Liver (tissue), 9 donors: Measurements from ENCODE around the gene UBTF. TPM values are rescaled to one million over a fixed set of nuclear protein-coding genes. Genes with fewer than 3 reads are reported as not detected.

Experiments
- DNase-seq: peaks from one replicate; pipeline ENCODE4 v3.0.0-alpha.2; 2017; ENCODE audit warnings: low spot score
- H3K27ac ChIP-seq, 2 donors: one replicate each; pipeline ENCODE4 v1.7.0; 2013; ENCODE audit warnings: inconsistent platforms in 2 of 2, low read length in 2 of 2, control low read depth in 1 of 2, low read depth in 1 of 2, mild to moderate bottlenecking in 1 of 2
- H3K27me3 ChIP-seq, 4 donors: one replicate each; pipeline versions ENCODE4 v1.6.1 to v1.7.0; 2013; ENCODE audit warnings: low read length in 3 of 4, inconsistent platforms in 1 of 4, mild to moderate bottlenecking in 1 of 4, moderate library complexity in 1 of 4; ENCODE audit not compliant: control insufficient read depth in 4 of 4, insufficient read depth in 4 of 4
- H3K36me3 ChIP-seq, 4 donors: one replicate each; pipeline versions ENCODE4 v1.6.1 to v1.7.0; 2013; ENCODE audit warnings: low read length in 3 of 4, mild to moderate bottlenecking in 3 of 4, low read depth in 1 of 4, moderate library complexity in 1 of 4; ENCODE audit not compliant: control insufficient read depth in 4 of 4, insufficient read depth in 3 of 4
- H3K4me1 ChIP-seq, 4 donors: one replicate each; pipeline versions ENCODE4 v1.6.1 to v1.7.0; 2013; ENCODE audit warnings: low read length in 3 of 4, mild to moderate bottlenecking in 3 of 4, moderate library complexity in 1 of 4; ENCODE audit not compliant: control insufficient read depth in 4 of 4, insufficient read depth in 4 of 4
- H3K4me3 ChIP-seq, 3 donors: one replicate each; pipeline versions ENCODE4 v1.6.1 to v1.7.0; 2013; ENCODE audit warnings: low read length in 3 of 3, control low read depth in 1 of 3, low read depth in 1 of 3, mild to moderate bottlenecking in 1 of 3
- H3K9ac ChIP-seq, 2 donors: one replicate each; pipeline ENCODE4 v1.7.0; 2013; ENCODE audit warnings: low read length in 2 of 2, mild to moderate bottlenecking in 2 of 2, moderate library complexity in 2 of 2, control low read depth in 1 of 2, low read depth in 1 of 2
- H3K9me3 ChIP-seq, 4 donors: one replicate each; pipeline versions ENCODE4 v1.6.1 to v1.7.0; 2013; ENCODE audit warnings: low read length in 3 of 4; ENCODE audit not compliant: control insufficient read depth in 4 of 4
- ATF3 ChIP-seq: IDR thresholded peaks from 2 replicates; pipeline ENCODE4 v1.6.1; 2016; ENCODE audit warnings: antibody characterized with exemption
- CTCF ChIP-seq: fragments of 150-350 bp; IDR thresholded peaks from 2 replicates; pipeline ENCODE4 v1.5.1; 2017; ENCODE audit warnings: improper control_type of control experiment, low read depth, low read length; ENCODE audit not compliant: missing input control
- EGR1 ChIP-seq, 2 donors: IDR thresholded peaks; 2 replicates each; pipeline ENCODE4 v1.6.1; 2016 to 2018; ENCODE audit warnings: antibody characterized with exemption in 2 of 2, low read depth in 2 of 2
- FOXA1 ChIP-seq: IDR thresholded peaks from 2 replicates; pipeline ENCODE4 v1.6.1; 2016; ENCODE audit warnings: antibody characterized with exemption
- FOXA2 ChIP-seq: IDR thresholded peaks from 2 replicates; pipeline ENCODE4 v1.6.1; 2016; ENCODE audit warnings: antibody characterized with exemption
- GABPA ChIP-seq, 2 donors: IDR thresholded peaks in 1 of 2; conservative IDR thresholded peaks in 1 of 2; 2 replicates each; pipeline ENCODE4 v1.6.1; 2016; ENCODE audit warnings: antibody characterized with exemption in 2 of 2, mild to moderate bottlenecking in 1 of 2, moderate library complexity in 1 of 2
- HNF4A ChIP-seq, 2 donors: conservative IDR thresholded peaks; 2 replicates each; pipeline ENCODE4 v1.6.1; 2016; ENCODE audit warnings: antibody characterized with exemption in 2 of 2, mild to moderate bottlenecking in 2 of 2
- HNF4G ChIP-seq: IDR thresholded peaks from 2 replicates; pipeline ENCODE4 v1.6.1; 2016; ENCODE audit warnings: antibody characterized with exemption
- JUND ChIP-seq, 2 donors: IDR thresholded peaks; 2 replicates each; pipeline ENCODE4 v1.6.1; 2016; ENCODE audit warnings: antibody characterized with exemption in 2 of 2
- MAX ChIP-seq: IDR thresholded peaks from 2 replicates; pipeline ENCODE4 v1.6.1; 2016; ENCODE audit warnings: antibody characterized with exemption
- NR2F2 ChIP-seq: IDR thresholded peaks from 2 replicates; pipeline ENCODE4 v1.6.1; 2016; ENCODE audit warnings: antibody characterized with exemption
- RAD21 ChIP-seq, 2 donors: IDR thresholded peaks; 2 replicates each; pipeline ENCODE4 v1.6.1; 2016; ENCODE audit warnings: antibody characterized with exemption in 2 of 2, mild to moderate bottlenecking in 2 of 2
- REST ChIP-seq: IDR thresholded peaks from 2 replicates; pipeline ENCODE4 v1.6.1; 2016; ENCODE audit warnings: antibody characterized with exemption, mild to moderate bottlenecking
- RXRA ChIP-seq, 2 donors: IDR thresholded peaks; 2 replicates each; pipeline ENCODE4 v1.6.1; 2017 to 2018; ENCODE audit warnings: antibody characterized with exemption in 2 of 2, mild to moderate bottlenecking in 1 of 2
- SP1 ChIP-seq: IDR thresholded peaks from 2 replicates; pipeline ENCODE4 v1.6.1; 2018; ENCODE audit warnings: antibody characterized with exemption, mild to moderate bottlenecking
- TAF1 ChIP-seq: conservative IDR thresholded peaks from 2 replicates; pipeline ENCODE4 v1.6.1; 2016; ENCODE audit warnings: antibody characterized with exemption, mild to moderate bottlenecking
- YY1 ChIP-seq: IDR thresholded peaks from 2 replicates; pipeline ENCODE4 v1.6.1; 2016; ENCODE audit warnings: antibody characterized with exemption, mild to moderate bottlenecking
- ZBTB33 ChIP-seq: IDR thresholded peaks from 2 replicates; pipeline ENCODE4 v1.6.1; 2016; ENCODE audit warnings: antibody characterized with exemption
- WGBS: extraction: QIAGEN DNeasy Blood & Tissue Kit; methylation state at CpG from one replicate; pipeline ENCODE4 v1.1.7; 2013; 5-methylcytosine and 5-hydroxymethylcytosine counted together
- polyA plus RNA-seq, 2 donors: library from polyadenylated mRNA; stranded (reverse) in 1 of 2; unstranded in 1 of 2; fragments of 200-250 nt in 1 of 2; fragments of >200 nt in 1 of 2; fragmentation: Nextera tagmentation in 1 of 2; extraction: Ambion mirVana in 1 of 2; gene quantifications; one replicate each; pipeline versions ENCODE4 v1.2.1 to v1.2.3, GENCODE V29; 2013 to 2015
- total RNA-seq, 2 donors: library from RNA; depleted of rRNA; stranded (reverse); fragments of >200 nt; gene quantifications; one replicate each; pipeline ENCODE4 v1.2.3, GENCODE V29; 2014
- donor health status: healthy.
- donor health status: healthy.
- donor health status: healthy.
- donor health status: healthy.
- donor health status: healthy.

UBTF gene
- total and polyA plus RNA-seq, 4 donors = 12.5 to 39.6 (median 23.9) TPM

- DNase-seq = peak; percentile 70
Observed at GRCh38 chr17:44198721-44199552, 20.5 kb downstream of the UBTF start.

More at GRCh38 chr17:44198721-44199552, 20.5 kb downstream of the UBTF start:
- Histone ChIP-seq H3K4me1 (peaks cover 6 to 14% (median 12%) of the 10 kb centered on the region in 4 donors), H3K4me3 (peak overlapping the region; percentile 51 to 89 (median 74)), H3K27me3 (no peaks in the 10 kb centered on the region), H3K9ac (peak overlapping the region; percentile 72 to 73), H3K27ac (peak overlapping the region; percentile 87 to 88), H3K9me3 (no peaks in the 10 kb centered on the region), H3K36me3 (peaks cover 2 to 23% (median 20%) of the 10 kb centered on the region in 4 donors)
- no peak for TF ChIP-seq YY1
- TF ChIP-seq REST = no peak
- TF ChIP-seq NR2F2 = no peak
- no peak for TF ChIP-seq TAF1
- TF ChIP-seq MAX = no peak
- no peak for TF ChIP-seq ZBTB33
- TF ChIP-seq HNF4A (conservative IDR thresholded peaks at IDR 0.05) = no peak
- TF ChIP-seq ATF3 = no peak
- no peak for TF ChIP-seq RXRA (IDR thresholded peaks at IDR 0.05)
- TF ChIP-seq EGR1 (IDR thresholded peaks at IDR 0.05; ENCODE audit: low read depth in 2 of 2) = no peak
- no peak for TF ChIP-seq HNF4G
- TF ChIP-seq JUND (IDR thresholded peaks at IDR 0.05) = no peak
- TF ChIP-seq RAD21 (IDR thresholded peaks at IDR 0.05) = no peak
- no peak for TF ChIP-seq GABPA (IDR thresholded peaks at IDR 0.05 in 1 of 2, conservative IDR thresholded peaks at IDR 0.05 in 1 of 2)
- no peak for TF ChIP-seq SP1
- TF ChIP-seq FOXA2 = no peak
- no peak for TF ChIP-seq CTCF
- no peak for TF ChIP-seq FOXA1
- under 1% methylated on average over 66 of the region's 68 CpGs for WGBS
